Stimulated activated CD4-positive, alpha-beta T cell treated with anti-CD3 and anti-CD28 coated beads, Interleukin-12 subunit alpha, Interleukin-12 subunit beta, amount 100 ng/mL, for 48 hours (primary cell): ENCODE data around the gene TBX21.

Experiments
- DNase-seq, 3 donors: peaks; one replicate each; pipeline ENCODE4 v3.0.0-alpha.2; 2020; ENCODE audit warnings: low read depth in 2 of 3, low spot score in 1 of 3

Gene TBX21

GRCh38 chr17:47733047-47733673 lies at the start of gene TBX21:
Gene TBX21, plus strand, starts transcription at chr17:47733236. Its CDS starts 219 bp downstream, at chr17:47733455.
- DNase-seq, result peak; percentile 86 to 92 (median 87)

- DNase-seq, result no peak
These were observed 49.0 kb upstream of the TBX21 start for GRCh38 chr17:47684025-47684424.

- DNase-seq, result no peak
These were observed 48.4 kb upstream of the TBX21 start for GRCh38 chr17:47684535-47685193.

- no peak for DNase-seq
These were observed 47.3 kb upstream of the TBX21 start for GRCh38 chr17:47685556-47686275.

- DNase-seq, result no peak
These were observed 46.8 kb upstream of the TBX21 start for GRCh38 chr17:47686276-47686635.

- no peak for DNase-seq
These were observed 46.2 kb upstream of the TBX21 start for GRCh38 chr17:47686664-47687327.

GRCh38 chr17:47687328-47687690 lies 45.7 kb upstream of the TBX21 start:
- DNase-seq, result no peak

GRCh38 chr17:47687748-47688147 lies 45.3 kb upstream of the TBX21 start:
- no peak for DNase-seq

- no peak for DNase-seq
These were observed 42.9 kb upstream of the TBX21 start for GRCh38 chr17:47690121-47690520.

GRCh38 chr17:47692137-47692894 lies 40.7 kb upstream of the TBX21 start:
- DNase-seq, result no peak

- DNase-seq, result no peak
These were observed 39.9 kb upstream of the TBX21 start for GRCh38 chr17:47692895-47693730.

- DNase-seq, result peak in 1 of 3 donors; percentile 44
These were observed 39.1 kb upstream of the TBX21 start, which contains the start of gene TBKBP1 for GRCh38 chr17:47693731-47694580. Gene TBKBP1, plus strand, starts transcription at chr17:47694161. Its CDS starts 1,952 bp downstream, at chr17:47696113.

- DNase-seq, result peak in 1 of 3 donors; percentile 60
These were observed 38.2 kb upstream of the TBX21 start for GRCh38 chr17:47694581-47695428.

- DNase-seq, result no peak
These were observed 37.3 kb upstream of the TBX21 start for GRCh38 chr17:47695429-47696376.

- DNase-seq, result no peak
These were observed 36.1 kb upstream of the TBX21 start for GRCh38 chr17:47696717-47697642.
